GM12878 (cell line): Measurements from ENCODE around the gene TRIM41.

Source experiments
- CREB1 ChIP-seq: IDR thresholded peaks from 2 replicates; pipeline ENCODE4 v1.6.1; 2012; ENCODE audit warnings: low read depth, mild to moderate bottlenecking, inconsistent platforms
- FOXM1 ChIP-seq: IDR thresholded peaks from 2 replicates; pipeline ENCODE4 v1.6.1; 2012; ENCODE audit warnings: low read depth, mild to moderate bottlenecking, inconsistent platforms, low read length, moderate library complexity
- POLR2AphosphoS5 ChIP-seq: IDR thresholded peaks from 2 replicates; pipeline ENCODE4 v1.6.1; 2011; ENCODE audit warnings: mild to moderate bottlenecking, low read length, inconsistent platforms
- ZZZ3 ChIP-seq: IDR thresholded peaks from 2 replicates; pipeline ENCODE4 v1.6.1; 2011; ENCODE audit warnings: low read depth; ENCODE audit not compliant: control insufficient read depth, insufficient read length
- TF ChIP-seq, protein P1 (sequence below), 3 experiments: IDR thresholded peaks in 2 of 3; conservative IDR thresholded peaks in 1 of 3; 2 replicates each; pipeline ENCODE4 v1.5.1; 2011; ENCODE audit warnings: low read depth in 3 of 3, low read length in 3 of 3, mild to moderate bottlenecking in 3 of 3, control low read depth in 2 of 3, moderate library complexity in 2 of 3, inconsistent platforms in 1 of 3, mixed read lengths in 1 of 3; ENCODE audit not compliant: control insufficient read depth in 2 of 3, insufficient read depth in 1 of 3; ENCODE audit errors: extremely low read depth in 1 of 3

DNA sequence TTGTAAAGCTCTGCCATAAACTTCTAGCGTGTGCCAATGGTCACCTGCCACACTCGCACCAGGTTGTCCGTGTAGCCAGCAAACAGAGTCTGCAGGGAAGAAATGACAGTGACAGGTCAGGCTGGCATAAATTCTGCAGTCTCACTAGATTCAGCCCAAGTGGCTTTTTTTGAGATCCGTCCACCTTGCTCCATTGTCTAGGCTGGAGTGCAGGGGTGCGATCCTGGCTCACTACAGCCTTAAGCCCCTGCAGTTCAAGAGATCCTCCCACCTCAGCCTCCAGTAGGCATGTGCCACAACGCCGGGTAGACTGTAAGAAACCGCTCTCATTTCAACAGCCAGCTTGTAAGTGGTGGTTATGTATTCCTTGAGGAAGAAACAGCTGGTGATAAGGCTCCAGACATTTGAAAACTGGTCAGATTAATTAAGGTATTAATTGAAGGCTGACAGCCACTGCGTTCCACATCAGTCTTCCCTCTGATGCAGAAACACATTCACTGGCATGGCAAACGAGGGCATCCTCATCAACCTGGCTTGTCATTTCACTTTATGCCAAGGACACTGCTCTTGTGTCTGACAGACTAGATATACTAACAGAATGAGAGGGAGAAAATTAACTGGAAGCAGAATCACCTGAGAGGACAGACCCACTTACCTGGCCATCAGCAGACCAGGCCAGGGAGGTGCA lies 14.0 kb downstream of the TRIM41 start:
- TF ChIP-seq ZZZ3 (no peak), POLR2AphosphoS5 (peak; percentile 28), CREB1 (no peak), FOXM1 (0 out of 2 replicates have a peak, but pooled peaks have one; percentile 23)
- TF ChIP-seq, protein P1, sequence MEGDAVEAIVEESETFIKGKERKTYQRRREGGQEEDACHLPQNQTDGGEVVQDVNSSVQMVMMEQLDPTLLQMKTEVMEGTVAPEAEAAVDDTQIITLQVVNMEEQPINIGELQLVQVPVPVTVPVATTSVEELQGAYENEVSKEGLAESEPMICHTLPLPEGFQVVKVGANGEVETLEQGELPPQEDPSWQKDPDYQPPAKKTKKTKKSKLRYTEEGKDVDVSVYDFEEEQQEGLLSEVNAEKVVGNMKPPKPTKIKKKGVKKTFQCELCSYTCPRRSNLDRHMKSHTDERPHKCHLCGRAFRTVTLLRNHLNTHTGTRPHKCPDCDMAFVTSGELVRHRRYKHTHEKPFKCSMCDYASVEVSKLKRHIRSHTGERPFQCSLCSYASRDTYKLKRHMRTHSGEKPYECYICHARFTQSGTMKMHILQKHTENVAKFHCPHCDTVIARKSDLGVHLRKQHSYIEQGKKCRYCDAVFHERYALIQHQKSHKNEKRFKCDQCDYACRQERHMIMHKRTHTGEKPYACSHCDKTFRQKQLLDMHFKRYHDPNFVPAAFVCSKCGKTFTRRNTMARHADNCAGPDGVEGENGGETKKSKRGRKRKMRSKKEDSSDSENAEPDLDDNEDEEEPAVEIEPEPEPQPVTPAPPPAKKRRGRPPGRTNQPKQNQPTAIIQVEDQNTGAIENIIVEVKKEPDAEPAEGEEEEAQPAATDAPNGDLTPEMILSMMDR (IDR thresholded peaks at IDR 0.05 in 2 of 3, conservative IDR thresholded peaks at IDR 0.05 in 1 of 3; ENCODE audit: control insufficient read depth in 2 of 3, extremely low read depth in 1 of 3, insufficient read depth in 1 of 3, low read depth in 3 of 3, low read length in 3 of 3) = no peak
